KOPT-K1 (cell line): Measurements from ENCODE around the gene MAN2A2.
A peak's percentile ranks its signal among the peaks of the same experiment; 100 is the strongest.
"Not testable (repeated sequence)": the region's sequence is repeated elsewhere in the genome, so short reads cannot be mapped to it uniquely, and the experiment has no call there.

ENCODE experiments used
- H3K27ac ChIP-seq: fragments of 200-600 bp; sonication (generic); 2 replicates; pipeline ENCODE4 v1.5.1; 2016; ENCODE audit warnings: antibody characterized with exemption, mild to moderate bottlenecking, low read depth, low read length; ENCODE audit not compliant: poor library complexity, severe bottlenecking
- H3K36me3 ChIP-seq: fragments of 200-600 bp; sonication (generic); 2 replicates; pipeline ENCODE4 v1.5.1; 2017; ENCODE audit warnings: antibody characterized with exemption, mild to moderate bottlenecking, low read length, moderate library complexity; ENCODE audit not compliant: insufficient read depth
- H3K9me3 ChIP-seq: fragments of 200-600 bp; sonication (generic); 2 replicates; pipeline ENCODE4 v1.5.1; 2017; ENCODE audit warnings: antibody characterized with exemption, low read length, mild to moderate bottlenecking; ENCODE audit not compliant: insufficient read depth, poor library complexity, severe bottlenecking

The MAN2A2 gene

GRCh38 chr15:90868261-90868689, 34.8 kb upstream of the MAN2A2 start, which contains the start of gene FURIN:
Gene FURIN (plus strand): TSS chr15:90868588. CDS start chr15:90875741, 7,153 bp downstream.
- H3K9me3 ChIP-seq, result no peaks in the 10 kb centered on the region
- H3K36me3 ChIP-seq, result no peaks in the 10 kb centered on the region
- H3K27ac ChIP-seq, result peak within 1 kb of the TSS; percentile 15

- Histone ChIP-seq H3K9me3 (no peaks in the 10 kb centered on the region), H3K27ac (peak overlapping the region; percentile 15), H3K36me3 (no peaks in the 10 kb centered on the region)
Measured at GRCh38 chr15:90869140-90869541, 34.0 kb upstream of the MAN2A2 start.

- H3K9me3 ChIP-seq, result no peaks in the 10 kb centered on the region
- peak overlapping the region; percentile 15 for H3K27ac ChIP-seq
- H3K36me3 ChIP-seq, result no peaks in the 10 kb centered on the region
Measured at GRCh38 chr15:90869601-90870353, 33.3 kb upstream of the MAN2A2 start.

- peak overlapping the region; percentile 67 for H3K27ac ChIP-seq
- H3K36me3 ChIP-seq, result no peaks in the 10 kb centered on the region
- H3K9me3 ChIP-seq, result no peaks in the 10 kb centered on the region
Measured at GRCh38 chr15:90870354-90871138, 32.6 kb upstream of the MAN2A2 start.

GRCh38 chr15:90871139-90871715, 31.9 kb upstream of the MAN2A2 start:
- H3K27ac ChIP-seq, result peak overlapping the region; percentile 67
- no peaks in the 10 kb centered on the region for H3K9me3 ChIP-seq
- H3K36me3 ChIP-seq, result no peaks in the 10 kb centered on the region

GRCh38 chr15:90871716-90872485, 31.2 kb upstream of the MAN2A2 start:
- Histone ChIP-seq H3K36me3 (no peaks in the 10 kb centered on the region; the same call in 1 of the 2 replicates), H3K27ac (peak overlapping the region; percentile 67), H3K9me3 (no peaks in the 10 kb centered on the region)

- Histone ChIP-seq H3K9me3 (no peaks in the 10 kb centered on the region), H3K27ac (no peak overlapping the region), H3K36me3 (no peaks in the 10 kb centered on the region; the same call in 1 of the 2 replicates)
Measured at GRCh38 chr15:90872486-90873184, 30.5 kb upstream of the MAN2A2 start.

GRCh38 chr15:90873488-90873997, 29.6 kb upstream of the MAN2A2 start:
- Histone ChIP-seq H3K36me3 (no peaks in the 10 kb centered on the region; the same call in 1 of the 2 replicates), H3K9me3 (no peaks in the 10 kb centered on the region), H3K27ac (no peak overlapping the region)

GRCh38 chr15:90873998-90874605, 29.0 kb upstream of the MAN2A2 start:
- H3K27ac ChIP-seq, result no peak overlapping the region
- H3K36me3 ChIP-seq, result peaks cover 2% of the 10 kb centered on the region; the same call in 1 of the 2 replicates
- H3K9me3 ChIP-seq, result no peaks in the 10 kb centered on the region

GRCh38 chr15:90874986-90875385, 28.1 kb upstream of the MAN2A2 start:
- not testable (repeated sequence) for H3K27ac ChIP-seq, H3K36me3 ChIP-seq, H3K9me3 ChIP-seq

- H3K36me3 ChIP-seq, result peaks cover 15% of the 10 kb centered on the region; the same call in 1 of the 2 replicates
- no peak overlapping the region for H3K27ac ChIP-seq
Measured at GRCh38 chr15:90875549-90875981, 27.5 kb upstream of the MAN2A2 start.

GRCh38 chr15:90876046-90876445, 27.1 kb upstream of the MAN2A2 start:
- H3K36me3 ChIP-seq, result peaks cover 20% of the 10 kb centered on the region; the same call in 1 of the 2 replicates
- H3K27ac ChIP-seq, result no peak overlapping the region
- H3K9me3 ChIP-seq, result no peaks in the 10 kb centered on the region

More at GRCh38 chr15:90875549-90875981, 27.5 kb upstream of the MAN2A2 start:
- H3K9me3 ChIP-seq, result no peaks in the 10 kb centered on the region

GRCh38 chr15:90876512-90877170, 26.5 kb upstream of the MAN2A2 start:
- no peaks in the 10 kb centered on the region for H3K9me3 ChIP-seq
- no peak overlapping the region for H3K27ac ChIP-seq
- peaks cover 21% of the 10 kb centered on the region; the same call in 1 of the 2 replicates for H3K36me3 ChIP-seq
